WTC11 (cell line): Measurements from ENCODE around the gene GPX4. TPM values are rescaled to one million over a fixed set of nuclear protein-coding genes. Genes with fewer than 3 reads are reported as not detected.

ENCODE experiments used
- ATF3 ChIP-seq: sonication (generic); formaldehyde crosslinking; conservative IDR thresholded peaks from 2 replicates; pipeline ENCODE4 v1.8.1; 2022; ENCODE audit warnings: mild to moderate bottlenecking, missing genetic modification reagents
- E2F4 ChIP-seq: sonication (generic); formaldehyde crosslinking; IDR thresholded peaks from 2 replicates; pipeline ENCODE4 v1.8.1; 2022; ENCODE audit warnings: low read depth, mild to moderate bottlenecking, moderate library complexity, missing genetic modification reagents, borderline replicate concordance
- ERG ChIP-seq: fragments of 250-450 bp; sonication (Bioruptor Pico); IDR thresholded peaks from 2 replicates; pipeline ENCODE4 v1.8.0; 2021; ENCODE audit warnings: mild to moderate bottlenecking
- FOXK1 ChIP-seq: sonication (generic); formaldehyde crosslinking; IDR thresholded peaks from 2 replicates; pipeline ENCODE4 v1.8.0; 2022; ENCODE audit warnings: mild to moderate bottlenecking, moderate library complexity, missing genetic modification reagents
- GABPB1 ChIP-seq: sonication (generic); formaldehyde crosslinking; IDR thresholded peaks from 2 replicates; pipeline ENCODE4 v1.8.1; 2023; ENCODE audit warnings: mild to moderate bottlenecking, missing genetic modification reagents
- JAZF1 ChIP-seq: fragments of 250-450 bp; sonication (Bioruptor Pico); IDR thresholded peaks from 2 replicates; pipeline ENCODE4 v1.9.0; 2021; ENCODE audit warnings: moderate library complexity, mild to moderate bottlenecking, inconsistent platforms
- MYBL2 ChIP-seq: sonication (generic); formaldehyde crosslinking; IDR thresholded peaks from 2 replicates; pipeline ENCODE4 v1.8.1; 2023; ENCODE audit warnings: mild to moderate bottlenecking, moderate library complexity, missing genetic modification reagents
- NFE2L1 ChIP-seq: sonication (generic); formaldehyde crosslinking; IDR thresholded peaks from 2 replicates; pipeline ENCODE4 v1.8.1; 2023; ENCODE audit warnings: missing genetic modification reagents
- PRRX2 ChIP-seq: fragments of 250-450 bp; sonication (Bioruptor Pico); IDR thresholded peaks from 2 replicates; pipeline ENCODE4 v1.8.0; 2021; ENCODE audit warnings: mild to moderate bottlenecking
- SMAD3 ChIP-seq: sonication (generic); formaldehyde crosslinking; IDR thresholded peaks from 2 replicates; pipeline ENCODE4 v1.8.0; 2022; ENCODE audit warnings: missing genetic modification reagents, mild to moderate bottlenecking, borderline replicate concordance
- TCF7 ChIP-seq: sonication (generic); formaldehyde crosslinking; IDR thresholded peaks from 2 replicates; pipeline ENCODE4 v1.8.0; 2022; ENCODE audit warnings: mild to moderate bottlenecking, low read depth, missing genetic modification reagents, moderate library complexity
- TEAD1 ChIP-seq: sonication (generic); formaldehyde crosslinking; IDR thresholded peaks from 2 replicates; pipeline ENCODE4 v1.8.0; 2022; ENCODE audit warnings: mild to moderate bottlenecking, missing genetic modification reagents
- TP53 ChIP-seq: sonication (generic); formaldehyde crosslinking; IDR thresholded peaks from 2 replicates; pipeline ENCODE4 v1.8.1; 2023; ENCODE audit warnings: mild to moderate bottlenecking, missing genetic modification reagents
- USF1 ChIP-seq: sonication (generic); formaldehyde crosslinking; IDR thresholded peaks from 2 replicates; pipeline ENCODE4 v1.8.0; 2022; ENCODE audit warnings: mild to moderate bottlenecking, missing genetic modification reagents
- ZNF317 ChIP-seq: sonication (generic); formaldehyde crosslinking; IDR thresholded peaks from 2 replicates; pipeline ENCODE4 v1.8.1; 2023; ENCODE audit warnings: low read depth, mild to moderate bottlenecking, moderate library complexity, missing genetic modification reagents, borderline replicate concordance
- ZNF396 ChIP-seq: fragments of 250-450 bp; sonication (Bioruptor Pico); IDR thresholded peaks from 2 replicates; pipeline ENCODE4 v1.8.0; 2021; ENCODE audit warnings: mild to moderate bottlenecking, moderate library complexity, borderline replicate concordance
- ZSCAN18 ChIP-seq: fragments of 250-450 bp; sonication (Bioruptor Pico); IDR thresholded peaks from 2 replicates; pipeline ENCODE4 v2.1.2; 2022; ENCODE audit warnings: mild to moderate bottlenecking, moderate library complexity
- total RNA-seq: library from RNA; stranded (reverse); gene quantifications from 3 replicates; pipeline ENCODE4 v1.2.3, GENCODE V29; 2021
- TF ChIP-seq, protein P1 (sequence below): sonication (generic); formaldehyde crosslinking; IDR thresholded peaks from 2 replicates; pipeline ENCODE4 v1.8.1; 2022; ENCODE audit warnings: low read depth, missing genetic modification reagents, borderline replicate concordance
- TF ChIP-seq, protein P2 (sequence below): sonication (generic); formaldehyde crosslinking; IDR thresholded peaks from 2 replicates; pipeline ENCODE4 v1.8.1; 2023; ENCODE audit warnings: mild to moderate bottlenecking, moderate library complexity, missing genetic modification reagents

GPX4 gene
- total RNA-seq, 1 experiment from 2014 or later = 363 TPM

DNA sequence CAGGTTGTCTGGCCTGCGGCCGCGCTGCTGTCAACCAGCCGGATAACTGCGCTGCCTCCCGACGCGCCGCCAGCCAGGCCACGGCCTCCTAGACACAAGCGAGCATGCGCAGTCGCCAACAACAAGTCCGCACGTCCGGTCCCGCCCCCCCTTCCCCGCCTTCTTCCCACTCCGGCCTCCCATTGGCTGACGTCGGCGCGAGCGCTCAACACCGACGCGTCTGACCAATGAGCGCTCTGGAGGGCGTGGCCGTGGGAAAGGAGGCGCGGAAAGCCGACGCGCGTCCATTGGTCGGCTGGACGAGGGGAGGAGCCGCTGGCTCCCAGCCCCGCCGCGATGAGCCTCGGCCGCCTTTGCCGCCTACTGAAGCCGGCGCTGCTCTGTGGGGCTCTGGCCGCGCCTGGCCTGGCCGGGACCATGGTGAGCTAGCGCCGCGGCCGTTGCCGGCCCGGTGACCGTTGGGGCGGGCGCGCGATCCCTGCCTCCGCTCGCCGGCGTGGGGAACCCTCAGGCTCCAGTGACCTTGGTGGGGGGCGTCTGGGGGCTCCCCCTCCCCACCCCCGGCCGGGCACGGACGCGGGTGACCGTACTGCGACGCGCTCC lies at the start of gene GPX4 (continued):
- TF ChIP-seq, protein P1, sequence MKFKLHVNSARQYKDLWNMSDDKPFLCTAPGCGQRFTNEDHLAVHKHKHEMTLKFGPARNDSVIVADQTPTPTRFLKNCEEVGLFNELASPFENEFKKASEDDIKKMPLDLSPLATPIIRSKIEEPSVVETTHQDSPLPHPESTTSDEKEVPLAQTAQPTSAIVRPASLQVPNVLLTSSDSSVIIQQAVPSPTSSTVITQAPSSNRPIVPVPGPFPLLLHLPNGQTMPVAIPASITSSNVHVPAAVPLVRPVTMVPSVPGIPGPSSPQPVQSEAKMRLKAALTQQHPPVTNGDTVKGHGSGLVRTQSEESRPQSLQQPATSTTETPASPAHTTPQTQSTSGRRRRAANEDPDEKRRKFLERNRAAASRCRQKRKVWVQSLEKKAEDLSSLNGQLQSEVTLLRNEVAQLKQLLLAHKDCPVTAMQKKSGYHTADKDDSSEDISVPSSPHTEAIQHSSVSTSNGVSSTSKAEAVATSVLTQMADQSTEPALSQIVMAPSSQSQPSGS (CRISPR knock-in tag) = no peak
- peak; percentile 70 for TF ChIP-seq MYBL2 (CRISPR knock-in tag)
- no peak for TF ChIP-seq ZSCAN18 (CRISPR knock-in tag)
- TF ChIP-seq NFE2L1 (CRISPR knock-in tag) = peak; percentile 64
- TF ChIP-seq ZNF317 (CRISPR knock-in tag) = 0 out of 2 replicates have a peak, but pooled peaks have one; percentile 39
- peak; percentile 35; the same call in 1 of the 2 replicates for TF ChIP-seq E2F4 (CRISPR knock-in tag)
- TF ChIP-seq, protein P2, sequence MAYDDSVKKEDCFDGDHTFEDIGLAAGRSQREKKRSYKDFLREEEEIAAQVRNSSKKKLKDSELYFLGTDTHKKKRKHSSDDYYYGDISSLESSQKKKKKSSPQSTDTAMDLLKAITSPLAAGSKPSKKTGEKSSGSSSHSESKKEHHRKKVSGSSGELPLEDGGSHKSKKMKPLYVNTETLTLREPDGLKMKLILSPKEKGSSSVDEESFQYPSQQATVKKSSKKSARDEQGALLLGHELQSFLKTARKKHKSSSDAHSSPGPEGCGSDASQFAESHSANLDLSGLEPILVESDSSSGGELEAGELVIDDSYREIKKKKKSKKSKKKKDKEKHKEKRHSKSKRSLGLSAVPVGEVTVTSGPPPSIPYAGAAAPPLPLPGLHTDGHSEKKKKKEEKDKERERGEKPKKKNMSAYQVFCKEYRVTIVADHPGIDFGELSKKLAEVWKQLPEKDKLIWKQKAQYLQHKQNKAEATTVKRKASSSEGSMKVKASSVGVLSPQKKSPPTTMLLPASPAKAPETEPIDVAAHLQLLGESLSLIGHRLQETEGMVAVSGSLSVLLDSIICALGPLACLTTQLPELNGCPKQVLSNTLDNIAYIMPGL (CRISPR knock-in tag) = peak; percentile 87; the same call in 1 of the 2 replicates
- 0 out of 2 replicates have a peak, but pooled peaks have one; percentile 59 for TF ChIP-seq PRRX2 (CRISPR knock-in tag)
- 0 out of 2 replicates have a peak, but pooled peaks have one; percentile 18 for TF ChIP-seq TP53
- 0 out of 2 replicates have a peak, but pooled peaks have one; percentile 20 for TF ChIP-seq TCF7
- peak; percentile 75; the same call in 1 of the 2 replicates for TF ChIP-seq FOXK1
- TF ChIP-seq TEAD1 (CRISPR knock-in tag) = no peak
- no peak; the same call in 1 of the 2 replicates for TF ChIP-seq USF1 (CRISPR knock-in tag)
- TF ChIP-seq JAZF1 (CRISPR knock-in tag) = no peak
- 0 out of 2 replicates have a peak, but pooled peaks have one; percentile 55 for TF ChIP-seq ERG (CRISPR knock-in tag)
- no peak for TF ChIP-seq ZNF396 (CRISPR knock-in tag)
- TF ChIP-seq ATF3 (CRISPR knock-in tag) = no peak
- TF ChIP-seq GABPB1 (CRISPR knock-in tag) = peak; percentile 12; the same call in 1 of the 2 replicates
- peak; percentile 22; the same call in 1 of the 2 replicates for TF ChIP-seq SMAD3 (CRISPR knock-in tag)
